K562 (cell line): ENCODE results near the gene CNOT11. TPM values are rescaled to one million over a fixed set of nuclear protein-coding genes. Genes with fewer than 3 reads are reported as not detected.

Experiments
- CEBPG ChIP-seq, 3 experiments: fragments of 200-800 bp in 1 of 3; sonication (Bioruptor generic) in 1 of 3; sonication (generic) in 1 of 3; formaldehyde crosslinking in 1 of 3; IDR thresholded peaks in 2 of 3; conservative IDR thresholded peaks in 1 of 3; 2 replicates each; pipeline versions ENCODE4 v1.6.1 to v1.8.0; 2016 to 2022; ENCODE audit warnings: missing compliant biosample characterization in 2 of 3, missing genetic modification characterization in 2 of 3, mild to moderate bottlenecking in 1 of 3, missing genetic modification reagents in 1 of 3
- ELF2 ChIP-seq: fragments of 250-450 bp; sonication (Bioruptor Pico); IDR thresholded peaks from 2 replicates; pipeline ENCODE4 v1.5.0; 2021; ENCODE audit warnings: mild to moderate bottlenecking
- GABPA ChIP-seq: fragments of 200-800 bp; sonication (Bioruptor generic); conservative IDR thresholded peaks from 2 replicates; pipeline ENCODE4 v1.6.1; 2016; ENCODE audit warnings: low read depth, missing genetic modification characterization, missing compliant biosample characterization
- HDAC8 ChIP-seq: fragments of 450-650 bp; IDR thresholded peaks from 2 replicates; pipeline ENCODE4 v1.6.1; 2016; ENCODE audit warnings: mild to moderate bottlenecking, missing genetic modification characterization, moderate library complexity, missing compliant biosample characterization
- POLR2G ChIP-seq: fragments of 200-400 bp; formaldehyde crosslinking; IDR thresholded peaks from 2 replicates; pipeline ENCODE4 v1.6.1; 2017; ENCODE audit warnings: low read depth, mild to moderate bottlenecking, antibody characterized with exemption, low read length, moderate library complexity
- REST ChIP-seq, 2 experiments: fragments of 450-650 bp; formaldehyde crosslinking in 1 of 2; IDR thresholded peaks; 2 replicates each; pipeline versions ENCODE4 v1.4.0 to v1.6.1; 2014 to 2020; ENCODE audit warnings: mild to moderate bottlenecking in 2 of 2, borderline replicate concordance in 1 of 2, low read depth in 1 of 2
- polyA plus RNA-seq, 8 experiments: library from polyadenylated mRNA; depleted of rRNA in 4 of 8; stranded (reverse) in 5 of 8; unstranded in 3 of 8; fragments of >200 nt; fragmentation: Nextera tagmentation in 2 of 8; fragmentation: Illumina TruSeq in 1 of 8; extraction: Ambion mirVana in 2 of 8; extraction: Trizol in 1 of 8; gene quantifications; 2 replicates each; pipeline versions ENCODE4 v1.2.1 to v1.2.3, GENCODE V29; 2011 to 2014; ENCODE audit warnings: inconsistent platforms in 1 of 8, missing spikeins in 1 of 8
- total RNA-seq, 7 experiments: library from RNA; depleted of rRNA in 6 of 7; stranded (reverse); fragments of >200 nt in 6 of 7; fragmentation: Illumina TruSeq in 2 of 7; extraction: Trizol in 2 of 7; gene quantifications; 2 replicates each; pipeline versions ENCODE4 v1.2.1 to v1.2.3, GENCODE V29; 2011 to 2021; ENCODE audit warnings: low replicate concordance in 1 of 7

The CNOT11 gene
- total and polyA plus RNA-seq, 9 of the 15 experiments (the other 6 are each of a cell fraction or from before 2014, with no cell fraction given) = 12.7 to 163 (median 64.2) TPM

GRCh38 chr2:101253013-101253702, 472 bp downstream of the CNOT11 start (continued):
- TF ChIP-seq REST (IDR thresholded peaks at IDR 0.05; ENCODE audit: borderline replicate concordance) = no peak
- TF ChIP-seq REST (CRISPR knock-in tag; IDR thresholded peaks at IDR 0.05; ENCODE audit: low read depth) = peak; percentile 46; the same call in 1 of the 2 replicates
- TF ChIP-seq POLR2G = peak; percentile 25; the same call in 1 of the 2 replicates
- TF ChIP-seq HDAC8 = peak; percentile 64; the same call in 1 of the 2 replicates
- TF ChIP-seq ELF2 (CRISPR knock-in tag) = peak; percentile 55; the same call in 1 of the 2 replicates
- TF ChIP-seq GABPA (tag) = peak; percentile 74
- 0 out of 2 replicates have a peak, but pooled peaks have one; percentile 11 for TF ChIP-seq CEBPG (CRISPR knock-in tag; IDR thresholded peaks at IDR 0.05)
- TF ChIP-seq CEBPG (tag; conservative IDR thresholded peaks at IDR 0.05 in 1 of 2, IDR thresholded peaks at IDR 0.05 in 1 of 2) = no peak
- TF ChIP-seq, all 486 proteins: peak for 48
